WTC11 (cell line): ENCODE data around the gene UGT8. TPM values are rescaled to one million over a fixed set of nuclear protein-coding genes. Genes with fewer than 3 reads are reported as not detected.

ENCODE experiments used
- ATAC-seq: fragments of 200-7000 bp; cut with Tn5 transposase; 2 replicates; pipeline ENCODE4 v1.10.0; 2021; ENCODE audit warnings: mild to moderate bottlenecking, moderate library complexity
- CTCF ChIA-PET: fragments of 300-600 bp; sonication (Branson Sonifier 250); formaldehyde crosslinking; loops from one replicate; lab custom pipeline; 2021; ENCODE audit warnings: antibody characterized with exemption; lab: Charles Lee
- POLR2A ChIA-PET: fragments of 350-600 bp; sonication (Branson Sonifier 250); formaldehyde crosslinking; loops from one replicate; lab custom pipeline; 2021; ENCODE audit warnings: antibody characterized with exemption; lab: Charles Lee
- DNase-seq: peaks from one replicate; pipeline ENCODE4 v3.0.0; 2021; ENCODE audit warnings: low spot score
- H3K27ac Mint-ChIP-seq: 2 replicates; pipeline ENCODE4 v1.8.0; 2021; ENCODE audit warnings: mixed read lengths
- H3K27me3 Mint-ChIP-seq: 2 replicates; pipeline ENCODE4 v1.8.0; 2021; ENCODE audit warnings: low read depth, mild to moderate bottlenecking, moderate library complexity, mixed read lengths
- H3K36me3 Mint-ChIP-seq: 2 replicates; pipeline ENCODE4 v1.8.0; 2021; ENCODE audit warnings: mixed read lengths
- H3K4me1 Mint-ChIP-seq: 2 replicates; pipeline ENCODE4 v1.8.0; 2022; ENCODE audit warnings: mixed read lengths
- H3K4me3 Mint-ChIP-seq: 2 replicates; pipeline ENCODE4 v1.8.0; 2021; ENCODE audit warnings: mild to moderate bottlenecking, moderate library complexity, mixed read lengths
- H3K9me3 Mint-ChIP-seq: 2 replicates; pipeline ENCODE4 v1.8.0; 2021; ENCODE audit warnings: mixed read lengths
- ATF1 ChIP-seq: sonication (generic); formaldehyde crosslinking; IDR thresholded peaks from 2 replicates; pipeline ENCODE4 v1.8.1; 2023; ENCODE audit warnings: mild to moderate bottlenecking, moderate library complexity, missing genetic modification reagents
- CTCF ChIP-seq: fragments of 200-600 bp; IDR thresholded peaks from 2 replicates; pipeline ENCODE4 v1.8.0; 2022; ENCODE audit warnings: antibody characterized with exemption
- E2F5 ChIP-seq: sonication (generic); formaldehyde crosslinking; IDR thresholded peaks from 2 replicates; pipeline ENCODE4 v1.8.1; 2022; ENCODE audit warnings: mild to moderate bottlenecking, moderate library complexity, missing genetic modification reagents
- ESRRA ChIP-seq: sonication (generic); formaldehyde crosslinking; IDR thresholded peaks from 2 replicates; pipeline ENCODE4 v1.8.1; 2022; ENCODE audit warnings: mild to moderate bottlenecking, missing genetic modification reagents, borderline replicate concordance
- FOXK1 ChIP-seq: sonication (generic); formaldehyde crosslinking; IDR thresholded peaks from 2 replicates; pipeline ENCODE4 v1.8.0; 2022; ENCODE audit warnings: mild to moderate bottlenecking, moderate library complexity, missing genetic modification reagents
- FOXP1 ChIP-seq: sonication (generic); formaldehyde crosslinking; IDR thresholded peaks from 2 replicates; pipeline ENCODE4 v1.8.0; 2022; ENCODE audit warnings: missing genetic modification reagents, mild to moderate bottlenecking, moderate library complexity, borderline replicate concordance
- MAX ChIP-seq: sonication (generic); formaldehyde crosslinking; IDR thresholded peaks from 2 replicates; pipeline ENCODE4 v1.8.0; 2022; ENCODE audit warnings: mild to moderate bottlenecking, missing genetic modification reagents
- MLX ChIP-seq: sonication (generic); formaldehyde crosslinking; IDR thresholded peaks from 2 replicates; pipeline ENCODE4 v1.8.1; 2023; ENCODE audit warnings: mild to moderate bottlenecking, missing genetic modification reagents, moderate library complexity
- MYBL2 ChIP-seq: sonication (generic); formaldehyde crosslinking; IDR thresholded peaks from 2 replicates; pipeline ENCODE4 v1.8.1; 2023; ENCODE audit warnings: mild to moderate bottlenecking, moderate library complexity, missing genetic modification reagents
- PREB ChIP-seq: sonication (generic); formaldehyde crosslinking; IDR thresholded peaks from 2 replicates; pipeline ENCODE4 v1.8.1; 2022; ENCODE audit warnings: mild to moderate bottlenecking, missing genetic modification reagents, moderate library complexity, borderline replicate concordance
- RELA ChIP-seq: sonication (generic); formaldehyde crosslinking; IDR thresholded peaks from 2 replicates; pipeline ENCODE4 v1.8.1; 2022; ENCODE audit warnings: missing genetic modification reagents, mild to moderate bottlenecking, borderline replicate concordance
- SMAD3 ChIP-seq: sonication (generic); formaldehyde crosslinking; IDR thresholded peaks from 2 replicates; pipeline ENCODE4 v1.8.0; 2022; ENCODE audit warnings: missing genetic modification reagents, mild to moderate bottlenecking, borderline replicate concordance
- STAT6 ChIP-seq: sonication (generic); formaldehyde crosslinking; conservative IDR thresholded peaks from 2 replicates; pipeline ENCODE4 v1.8.1; 2023; ENCODE audit warnings: mild to moderate bottlenecking, low read depth, missing genetic modification reagents, moderate library complexity
- TEAD1 ChIP-seq: sonication (generic); formaldehyde crosslinking; IDR thresholded peaks from 2 replicates; pipeline ENCODE4 v1.8.0; 2022; ENCODE audit warnings: mild to moderate bottlenecking, missing genetic modification reagents
- USF2 ChIP-seq: sonication (generic); formaldehyde crosslinking; IDR thresholded peaks from 2 replicates; pipeline ENCODE4 v1.8.1; 2023; ENCODE audit warnings: mild to moderate bottlenecking, missing genetic modification reagents, moderate library complexity
- ZMAT4 ChIP-seq: fragments of 250-450 bp; sonication (Bioruptor Pico); IDR thresholded peaks from 2 replicates; pipeline ENCODE4 v1.9.0; 2021; ENCODE audit warnings: mild to moderate bottlenecking
- ZNF512 ChIP-seq: sonication (generic); formaldehyde crosslinking; IDR thresholded peaks from 2 replicates; pipeline ENCODE4 v1.8.1; 2022; ENCODE audit warnings: missing genetic modification reagents, borderline replicate concordance
- ZNF532 ChIP-seq: fragments of 250-450 bp; sonication (Bioruptor Pico); IDR thresholded peaks from 2 replicates; pipeline ENCODE4 v1.9.0; 2021; ENCODE audit warnings: mild to moderate bottlenecking, borderline replicate concordance
- total RNA-seq: library from RNA; stranded (reverse); gene quantifications from 3 replicates; pipeline ENCODE4 v1.2.3, GENCODE V29; 2021

UGT8 gene
- total RNA-seq, 1 experiment from 2014 or later: 30.8 TPM

GRCh38 chr4:114649908-114650307 lies 51.3 kb downstream of the UGT8 start:
- DNase-seq: no peak
- ChIA-PET CTCF (interaction anchor here (0.9 kb wide), 1 partner anchor 9 kb away, joined by 3 read pairs; no protein-coding TSS in a partner anchor), POLR2A (no interaction called here)
- H3K36me3 Mint-ChIP-seq: no peaks in the 10 kb centered on the region
- peaks cover 58% of the 10 kb centered on the region for H3K4me1 Mint-ChIP-seq
- ATAC-seq: peak; percentile 71
- H3K9me3 Mint-ChIP-seq: no peaks in the 10 kb centered on the region; the same call in 1 of the 2 replicates
- no peaks in the 10 kb centered on the region for H3K27me3 Mint-ChIP-seq
- H3K4me3 Mint-ChIP-seq: peak overlapping the region; percentile 8
- H3K27ac Mint-ChIP-seq: peak overlapping the region; percentile 69
- no peak for TF ChIP-seq MAX (CRISPR knock-in tag)
- TF ChIP-seq RELA (CRISPR knock-in tag): no peak
- TF ChIP-seq ESRRA: no peak
- no peak for TF ChIP-seq FOXK1 (CRISPR knock-in tag)
- TF ChIP-seq CTCF: no peak
- TF ChIP-seq USF2 (CRISPR knock-in tag): no peak
- TF ChIP-seq STAT6: no peak
- no peak for TF ChIP-seq ZMAT4 (CRISPR knock-in tag)
- TF ChIP-seq E2F5 (CRISPR knock-in tag): no peak
- TF ChIP-seq ZNF512: no peak
- no peak for TF ChIP-seq SMAD3 (CRISPR knock-in tag)
- TF ChIP-seq ZNF532 (CRISPR knock-in tag): no peak
- no peak for TF ChIP-seq MYBL2 (CRISPR knock-in tag)
- TF ChIP-seq FOXP1 (CRISPR knock-in tag): no peak
- no peak for TF ChIP-seq ATF1 (CRISPR knock-in tag)
- TF ChIP-seq PREB (CRISPR knock-in tag): no peak
- TF ChIP-seq MLX (CRISPR knock-in tag): no peak
- no peak for TF ChIP-seq TEAD1 (CRISPR knock-in tag)
